ES-I3 (cell line): Measurements from ENCODE around the gene MMEL1.

Experiments
- H3K36me3 ChIP-seq: 2 replicates; pipeline ENCODE4 v1.6.1; 2013; ENCODE audit warnings: mild to moderate bottlenecking, low read length, control low read depth, moderate library complexity; ENCODE audit not compliant: insufficient read depth
- H3K4me1 ChIP-seq: 2 replicates; pipeline ENCODE4 v1.6.1; 2013; ENCODE audit warnings: mild to moderate bottlenecking, control low read depth, low read length; ENCODE audit not compliant: insufficient read depth
- H3K9ac ChIP-seq: 2 replicates; pipeline ENCODE4 v1.6.1; 2013; ENCODE audit warnings: low read depth, mild to moderate bottlenecking, low read length, moderate library complexity
- H3K9me3 ChIP-seq: 2 replicates; pipeline ENCODE4 v1.6.1; 2013; ENCODE audit warnings: mild to moderate bottlenecking, low read length, moderate library complexity; ENCODE audit not compliant: control insufficient read depth, insufficient read depth

The MMEL1 gene

GRCh38 chr1:2589431-2590232 lies 43.2 kb downstream of the MMEL1 start:
- no peaks in the 10 kb centered on the region for H3K9me3 ChIP-seq
- H3K36me3 ChIP-seq: no peaks in the 10 kb centered on the region
- H3K4me1 ChIP-seq: no peaks in the 10 kb centered on the region; the same call in 1 of the 2 replicates
- H3K9ac ChIP-seq: no peak overlapping the region

- Histone ChIP-seq H3K9ac (no peak overlapping the region), H3K36me3 (no peaks in the 10 kb centered on the region), H3K4me1 (no peaks in the 10 kb centered on the region; the same call in 1 of the 2 replicates), H3K9me3 (no peaks in the 10 kb centered on the region)
These were observed 44.0 kb downstream of the MMEL1 start for GRCh38 chr1:2588661-2589430.

DNA sequence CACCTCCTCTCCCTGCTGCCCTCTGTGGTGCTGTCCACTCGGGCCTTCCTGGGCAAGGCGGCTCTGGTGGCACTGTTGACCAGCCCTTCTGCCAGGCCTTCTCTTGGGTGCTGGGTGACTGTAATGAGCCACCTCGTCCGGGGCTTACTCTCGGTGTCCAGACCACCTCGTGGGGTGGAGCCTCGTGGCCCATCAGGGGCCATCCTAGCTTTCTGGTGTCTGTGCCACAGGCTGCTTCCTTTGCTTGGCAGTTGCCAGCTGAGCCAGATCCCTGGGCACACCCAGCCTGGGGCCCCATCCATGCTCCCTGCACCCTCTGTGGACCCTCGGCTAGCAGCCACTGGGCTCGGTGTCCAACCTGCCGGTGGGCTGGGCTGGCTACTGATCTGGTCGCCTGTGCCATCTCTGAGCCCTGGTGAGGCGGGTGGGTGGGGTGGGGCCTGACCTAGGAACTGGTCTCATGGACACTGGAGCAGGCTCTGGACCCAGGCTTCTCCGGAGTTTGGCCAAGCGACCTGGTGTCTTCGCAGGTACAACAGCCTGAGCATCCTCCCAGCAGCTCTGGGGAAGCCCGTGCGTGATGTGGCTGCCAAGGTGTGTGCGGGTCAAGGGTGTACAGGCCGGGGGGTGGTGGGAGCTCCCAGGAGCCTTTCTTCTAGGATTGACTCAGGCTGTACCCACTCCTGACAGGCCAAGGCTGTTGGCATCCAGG lies 44.8 kb downstream of the MMEL1 start:
- Histone ChIP-seq H3K4me1 (no peaks in the 10 kb centered on the region; the same call in 1 of the 2 replicates), H3K9ac (peak overlapping the region; percentile 64; the same call in 1 of the 2 replicates), H3K36me3 (no peaks in the 10 kb centered on the region), H3K9me3 (no peaks in the 10 kb centered on the region)

- Histone ChIP-seq H3K4me1 (no peaks in the 10 kb centered on the region; the same call in 1 of the 2 replicates), H3K9ac (peak overlapping the region; percentile 64), H3K36me3 (no peaks in the 10 kb centered on the region), H3K9me3 (no peaks in the 10 kb centered on the region)
These were observed 45.6 kb downstream of the MMEL1 start for GRCh38 chr1:2587071-2587859.

- Histone ChIP-seq H3K36me3 (no peaks in the 10 kb centered on the region), H3K9ac (peak within 1 kb of the TSS; percentile 64), H3K9me3 (no peaks in the 10 kb centered on the region; the same call in 1 of the 2 replicates), H3K4me1 (no peaks in the 10 kb centered on the region; the same call in 1 of the 2 replicates)
These were observed 46.4 kb downstream of the MMEL1 start, which contains the start of gene PRXL2B for GRCh38 chr1:2586154-2587070. PRXL2B (plus strand) TSS chr1:2586777; CDS start chr1:2586886, 109 bp downstream.

- no peaks in the 10 kb centered on the region; the same call in 1 of the 2 replicates for H3K9me3 ChIP-seq
These were observed 47.3 kb downstream of the MMEL1 start for GRCh38 chr1:2585318-2586092.

DNA sequence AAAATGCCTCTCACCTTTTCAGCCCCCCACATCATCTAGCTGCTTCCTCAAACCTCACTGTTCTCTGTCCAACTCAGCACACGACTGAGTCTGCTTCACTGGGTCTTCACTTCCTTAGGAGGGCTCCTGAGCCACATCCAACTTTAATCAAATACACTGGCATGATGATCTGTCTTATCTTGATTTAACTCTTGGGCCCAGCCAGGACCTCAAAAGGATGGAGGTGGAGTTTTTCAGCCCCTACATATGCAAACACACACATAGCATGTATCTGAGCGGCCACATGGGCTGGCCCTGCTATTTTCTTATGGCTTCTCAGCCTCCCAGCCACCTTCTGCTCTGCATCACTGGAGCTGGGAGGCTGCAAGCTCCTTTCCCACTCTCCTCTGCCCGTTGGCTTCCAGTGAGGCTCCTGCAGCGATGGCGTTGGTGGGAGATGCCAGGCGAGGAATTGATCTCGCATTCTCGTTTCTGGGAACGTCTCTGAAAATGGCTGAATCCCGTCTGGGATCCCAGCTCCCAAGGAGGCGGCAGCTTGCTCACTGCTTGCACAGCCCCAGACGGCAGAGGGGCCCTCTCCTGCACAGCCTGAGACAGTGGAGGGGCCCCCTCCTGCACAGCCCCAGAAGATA lies 48.0 kb downstream of the MMEL1 start:
- H3K4me1 ChIP-seq: no peaks in the 10 kb centered on the region; the same call in 1 of the 2 replicates
- H3K9ac ChIP-seq: peak overlapping the region; percentile 64; the same call in 1 of the 2 replicates
- H3K9me3 ChIP-seq: no peaks in the 10 kb centered on the region; the same call in 1 of the 2 replicates
- H3K36me3 ChIP-seq: no peaks in the 10 kb centered on the region

More at GRCh38 chr1:2585318-2586092, 47.3 kb downstream of the MMEL1 start:
- Histone ChIP-seq H3K9ac (peak overlapping the region; percentile 64), H3K4me1 (no peaks in the 10 kb centered on the region; the same call in 1 of the 2 replicates), H3K36me3 (no peaks in the 10 kb centered on the region)

- no peak overlapping the region for H3K9ac ChIP-seq
- no peaks in the 10 kb centered on the region; the same call in 1 of the 2 replicates for H3K9me3 ChIP-seq
- H3K4me1 ChIP-seq: no peaks in the 10 kb centered on the region; the same call in 1 of the 2 replicates
- H3K36me3 ChIP-seq: no peaks in the 10 kb centered on the region
These were observed 48.9 kb downstream of the MMEL1 start for GRCh38 chr1:2583871-2584351.

- no peaks in the 10 kb centered on the region for H3K36me3 ChIP-seq
- no peaks in the 10 kb centered on the region; the same call in 1 of the 2 replicates for H3K9me3 ChIP-seq
- H3K9ac ChIP-seq: no peak overlapping the region
- peaks cover 4% of the 10 kb centered on the region; the same call in 1 of the 2 replicates for H3K4me1 ChIP-seq
These were observed 49.5 kb downstream of the MMEL1 start for GRCh38 chr1:2583331-2583791.

DNA sequence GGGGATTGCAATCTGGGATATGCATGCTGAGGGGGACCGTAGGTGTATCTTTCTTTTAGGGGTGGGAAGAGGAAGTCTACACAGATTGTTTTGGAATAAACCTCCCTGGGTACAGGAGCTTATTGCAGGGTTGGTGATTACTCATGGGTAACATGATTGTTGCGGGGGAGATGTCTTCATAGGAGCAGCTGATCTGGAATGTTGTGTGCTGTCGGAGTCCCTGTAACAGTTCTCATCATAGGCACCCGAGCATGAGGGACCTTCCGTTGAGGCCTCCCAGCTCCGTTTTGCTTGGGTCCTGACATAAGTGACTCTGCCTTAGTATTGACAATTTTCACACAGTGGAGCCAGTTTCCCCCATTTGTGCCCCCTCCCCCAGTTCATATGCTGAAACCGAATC lies 50.4 kb downstream of the MMEL1 start:
- no peaks in the 10 kb centered on the region; the same call in 1 of the 2 replicates for H3K9me3 ChIP-seq
- no peak overlapping the region for H3K9ac ChIP-seq
- no peaks in the 10 kb centered on the region for H3K36me3 ChIP-seq
- H3K4me1 ChIP-seq: peaks cover 4% of the 10 kb centered on the region; the same call in 1 of the 2 replicates

DNA sequence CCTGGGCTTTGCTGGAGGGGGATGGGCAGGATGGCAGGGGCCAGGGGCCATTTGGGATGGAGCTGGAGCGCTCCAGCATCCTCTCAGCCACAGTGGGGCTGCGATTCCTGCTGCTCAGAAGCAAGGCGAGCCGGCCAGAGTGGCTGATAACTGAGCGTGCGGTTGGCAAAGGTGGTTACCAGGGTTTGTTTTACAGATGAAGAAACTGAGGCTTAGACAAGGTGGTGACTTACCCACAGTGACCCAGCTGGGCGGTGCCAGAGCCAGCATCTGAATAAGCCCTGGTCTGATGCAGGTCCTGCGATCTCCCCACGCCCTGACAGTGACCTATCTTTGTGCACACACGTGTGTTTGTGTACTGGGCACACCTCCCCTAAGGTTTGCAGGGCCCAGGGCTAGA lies 52.1 kb downstream of the MMEL1 start:
- Histone ChIP-seq H3K9ac (no peak overlapping the region), H3K4me1 (peaks cover 4% of the 10 kb centered on the region; the same call in 1 of the 2 replicates), H3K36me3 (no peaks in the 10 kb centered on the region), H3K9me3 (no peaks in the 10 kb centered on the region; the same call in 1 of the 2 replicates)
